ENCODE data around the gene FAM13A.

Gene FAM13A

GRCh38 chr4:88735564-88735963 lies 321.4 kb downstream of the FAM13A start:
- Histone ChIP-seq H3K27me3 (ENCODE audit: low read length) (no peaks in the 10 kb centered on the region), H3F3A (ENCODE audit: insufficient read depth) (no peaks in the 10 kb centered on the region), H2AFZ (ENCODE audit: low read depth, low read length, severe bottlenecking) (no peak overlapping the region), H3K36me3 (ENCODE audit: low read length) (no peaks in the 10 kb centered on the region), H3K79me2 (ENCODE audit: insufficient read depth, low read length) (no peaks in the 10 kb centered on the region), H3K9me2 (replicated peaks; ENCODE audit: insufficient read depth, low read length) (no peaks in the 10 kb centered on the region), H3K27ac (ENCODE audit: low read depth, low read length) (no peak overlapping the region), H3K9ac (ENCODE audit: low read length) (no peak overlapping the region), H3K4me3 (ENCODE audit: insufficient read depth, low read length, poor library complexity, severe bottlenecking) (no peak overlapping the region), H4K20me1 (ENCODE audit: low read depth, low read length) (no peaks in the 10 kb centered on the region), H3K4me2 (ENCODE audit: low read depth, low read length, poor library complexity, severe bottlenecking) (no peak overlapping the region), H3K9me3 (ENCODE audit: insufficient read depth, low read length) (no peaks in the 10 kb centered on the region)
- TF ChIP-seq EZH2phosphoT487 (conservative IDR thresholded peaks at IDR 0.05; ENCODE audit: low read length), result no peak
- no peak for TF ChIP-seq CTCF (IDR thresholded peaks at IDR 0.05; ENCODE audit: insufficient read depth, low read length, poor library complexity, severe bottlenecking)

GRCh38 chr4:88734403-88734949 lies 322.5 kb downstream of the FAM13A start:
- Histone ChIP-seq H4K20me1 (ENCODE audit: low read depth, low read length) (no peaks in the 10 kb centered on the region), H3F3A (ENCODE audit: insufficient read depth) (no peaks in the 10 kb centered on the region), H3K9me2 (replicated peaks; ENCODE audit: insufficient read depth, low read length) (no peaks in the 10 kb centered on the region), H3K79me2 (ENCODE audit: insufficient read depth, low read length) (no peaks in the 10 kb centered on the region), H2AFZ (ENCODE audit: low read depth, low read length, severe bottlenecking) (no peak overlapping the region), H3K36me3 (ENCODE audit: low read length) (no peaks in the 10 kb centered on the region), H3K9me3 (ENCODE audit: insufficient read depth, low read length) (no peaks in the 10 kb centered on the region), H3K4me3 (ENCODE audit: insufficient read depth, low read length, poor library complexity, severe bottlenecking) (no peak overlapping the region), H3K4me2 (ENCODE audit: low read depth, low read length, poor library complexity, severe bottlenecking) (no peak overlapping the region), H3K27me3 (ENCODE audit: low read length) (no peaks in the 10 kb centered on the region), H3K9ac (ENCODE audit: low read length) (no peak overlapping the region), H3K27ac (ENCODE audit: low read depth, low read length) (no peak overlapping the region)
- TF ChIP-seq EZH2phosphoT487 (conservative IDR thresholded peaks at IDR 0.05; ENCODE audit: low read length) (no peak), CTCF (IDR thresholded peaks at IDR 0.05; ENCODE audit: insufficient read depth, low read length, poor library complexity, severe bottlenecking) (no peak)

GRCh38 chr4:88732714-88733368 lies 324.1 kb downstream of the FAM13A start:
- H3K9me2 ChIP-seq (replicated peaks; ENCODE audit: insufficient read depth, low read length), result no peaks in the 10 kb centered on the region
- no peak overlapping the region for H3K4me3 ChIP-seq (ENCODE audit: insufficient read depth, low read length, poor library complexity, severe bottlenecking)
- no peaks in the 10 kb centered on the region for H3K27me3 ChIP-seq (ENCODE audit: low read length)
- no peaks in the 10 kb centered on the region for H4K20me1 ChIP-seq (ENCODE audit: low read depth, low read length)
- no peak overlapping the region for H2AFZ ChIP-seq (ENCODE audit: low read depth, low read length, severe bottlenecking)
- H3K4me2 ChIP-seq (ENCODE audit: low read depth, low read length, poor library complexity, severe bottlenecking), result no peak overlapping the region
- H3K36me3 ChIP-seq (ENCODE audit: low read length), result no peaks in the 10 kb centered on the region
- no peak overlapping the region for H3K9ac ChIP-seq (ENCODE audit: low read length)
- H3K9me3 ChIP-seq (ENCODE audit: insufficient read depth, low read length), result no peaks in the 10 kb centered on the region
- TF ChIP-seq CTCF (IDR thresholded peaks at IDR 0.05; ENCODE audit: insufficient read depth, low read length, poor library complexity, severe bottlenecking), result no peak
- no peak for TF ChIP-seq EZH2phosphoT487 (conservative IDR thresholded peaks at IDR 0.05; ENCODE audit: low read length)
- no peaks in the 10 kb centered on the region for H3F3A ChIP-seq (ENCODE audit: insufficient read depth)
- no peak overlapping the region for H3K27ac ChIP-seq (ENCODE audit: low read depth, low read length)
- H3K79me2 ChIP-seq (ENCODE audit: insufficient read depth, low read length), result no peaks in the 10 kb centered on the region
